Lower lobe of right lung (tissue), 2 donors: ENCODE data around the gene MYLK4. TPM values are rescaled to one million over a fixed set of nuclear protein-coding genes. Genes with fewer than 3 reads are reported as not detected.

Experiments
- ATAC-seq, 2 donors: fragments of 200-7000 bp; cut with Tn5 transposase; one replicate each; pipeline ENCODE4 v1.9.1; 2020 to 2022; ENCODE audit warnings: mild to moderate bottlenecking in 2 of 2, moderate library complexity in 2 of 2
- DNase-seq: peaks from one replicate; pipeline ENCODE4 v3.0.0-alpha.2; 2020
- H3K27ac ChIP-seq: fragments of 200-600 bp; one replicate; pipeline ENCODE4 v1.8.0; 2022
- H3K27me3 ChIP-seq: fragments of 200-600 bp; one replicate; pipeline ENCODE4 v1.8.0; 2022; ENCODE audit warnings: low read depth
- H3K36me3 ChIP-seq: fragments of 200-600 bp; one replicate; pipeline ENCODE4 v1.8.0; 2022; ENCODE audit warnings: mild to moderate bottlenecking
- H3K4me1 ChIP-seq: fragments of 200-600 bp; one replicate; pipeline ENCODE4 v1.8.0; 2022
- H3K4me3 ChIP-seq: fragments of 200-600 bp; one replicate; pipeline ENCODE4 v1.8.0; 2022; ENCODE audit warnings: mild to moderate bottlenecking
- H3K9me3 ChIP-seq: fragments of 200-600 bp; one replicate; pipeline ENCODE4 v1.8.0; 2022
- intact Hi-C: fragments of 100-400 bp; cut with DNase I; formaldehyde crosslinking; loops from one replicate; pipeline ENCODE4 v1.11.0; 2022
- total RNA-seq: library from RNA; stranded (reverse); fragmentation: NEBNext Ultra II Directional; extraction: Animal tissue kit (Norgen Biotek cat#: 25700); gene quantifications from one replicate; pipeline ENCODE4 v1.2.1, GENCODE V29; 2021
- TF ChIP-seq, protein P1 (sequence below): fragments of 200-600 bp; IDR thresholded peaks from one replicate; pipeline ENCODE4 v1.8.0; 2022; ENCODE audit warnings: antibody characterized with exemption, mild to moderate bottlenecking
- donor health status: DM: no; HTN: yes; CAD: no; lungs with severe emphysema.

The MYLK4 gene
- total RNA-seq, 1 donor from 2014 or later = 0.56 TPM

DNA sequence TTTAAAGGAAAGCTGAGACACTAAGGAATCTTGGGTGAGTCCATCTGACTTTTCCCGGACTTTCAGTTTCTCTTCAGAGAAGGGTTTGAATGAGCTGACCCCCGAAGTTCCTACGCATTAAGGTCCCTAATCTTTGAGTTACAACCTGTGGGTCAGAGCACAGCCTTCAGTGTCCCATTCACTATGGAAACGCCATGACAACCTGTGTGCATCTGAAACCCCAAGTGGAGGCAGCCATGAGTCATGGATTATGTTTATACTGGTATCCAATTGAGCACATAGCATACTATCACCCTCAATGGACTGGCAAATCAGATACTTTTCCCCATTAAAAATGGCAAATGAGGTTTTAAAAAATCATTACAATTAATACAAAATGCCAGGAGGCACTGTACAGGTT is 11.4 kb downstream of the MYLK4 start:
- Histone ChIP-seq H3K36me3 (no peaks in the 10 kb centered on the region), H3K27ac (no peak overlapping the region), H3K27me3 (no peaks in the 10 kb centered on the region), H3K4me1 (no peaks in the 10 kb centered on the region), H3K4me3 (no peak overlapping the region), H3K9me3 (no peaks in the 10 kb centered on the region)
- intact Hi-C loops = no loop called here
- ATAC-seq = no peak
- no peak for DNase-seq
- TF ChIP-seq, protein P1, sequence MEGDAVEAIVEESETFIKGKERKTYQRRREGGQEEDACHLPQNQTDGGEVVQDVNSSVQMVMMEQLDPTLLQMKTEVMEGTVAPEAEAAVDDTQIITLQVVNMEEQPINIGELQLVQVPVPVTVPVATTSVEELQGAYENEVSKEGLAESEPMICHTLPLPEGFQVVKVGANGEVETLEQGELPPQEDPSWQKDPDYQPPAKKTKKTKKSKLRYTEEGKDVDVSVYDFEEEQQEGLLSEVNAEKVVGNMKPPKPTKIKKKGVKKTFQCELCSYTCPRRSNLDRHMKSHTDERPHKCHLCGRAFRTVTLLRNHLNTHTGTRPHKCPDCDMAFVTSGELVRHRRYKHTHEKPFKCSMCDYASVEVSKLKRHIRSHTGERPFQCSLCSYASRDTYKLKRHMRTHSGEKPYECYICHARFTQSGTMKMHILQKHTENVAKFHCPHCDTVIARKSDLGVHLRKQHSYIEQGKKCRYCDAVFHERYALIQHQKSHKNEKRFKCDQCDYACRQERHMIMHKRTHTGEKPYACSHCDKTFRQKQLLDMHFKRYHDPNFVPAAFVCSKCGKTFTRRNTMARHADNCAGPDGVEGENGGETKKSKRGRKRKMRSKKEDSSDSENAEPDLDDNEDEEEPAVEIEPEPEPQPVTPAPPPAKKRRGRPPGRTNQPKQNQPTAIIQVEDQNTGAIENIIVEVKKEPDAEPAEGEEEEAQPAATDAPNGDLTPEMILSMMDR = no peak

- peak in 1 of 2 donors; percentile 53 for ATAC-seq
- Histone ChIP-seq H3K27ac (no peak overlapping the region), H3K36me3 (no peaks in the 10 kb centered on the region)
These were observed 12.2 kb downstream of the MYLK4 start for GRCh38 chr6:2738373-2738979.

GRCh38 chr6:2737885-2738284 is 12.8 kb downstream of the MYLK4 start:
- H3K4me1 ChIP-seq = peaks cover 9% of the 10 kb centered on the region
- ATAC-seq = no peak
- H3K27me3 ChIP-seq = no peaks in the 10 kb centered on the region
- H3K36me3 ChIP-seq = no peaks in the 10 kb centered on the region
- TF ChIP-seq, protein P1 = no peak
- H3K4me3 ChIP-seq = no peak overlapping the region
- no peak for DNase-seq
- no peaks in the 10 kb centered on the region for H3K9me3 ChIP-seq
- intact Hi-C loops = no loop called here
- no peak overlapping the region for H3K27ac ChIP-seq

More at GRCh38 chr6:2738373-2738979, 12.2 kb downstream of the MYLK4 start:
- Histone ChIP-seq H3K4me3 (no peak overlapping the region), H3K4me1 (peaks cover 3% of the 10 kb centered on the region), H3K9me3 (no peaks in the 10 kb centered on the region), H3K27me3 (no peaks in the 10 kb centered on the region)
- intact Hi-C loops = no loop called here
- no peak for DNase-seq
- TF ChIP-seq, protein P1 = peak; percentile 55

- no peak for DNase-seq
- H3K4me3 ChIP-seq = no peak overlapping the region
- ATAC-seq = no peak
- H3K9me3 ChIP-seq = no peaks in the 10 kb centered on the region
- no peak overlapping the region for H3K27ac ChIP-seq
- intact Hi-C loops = no loop called here
- no peaks in the 10 kb centered on the region for H3K27me3 ChIP-seq
- H3K36me3 ChIP-seq = no peaks in the 10 kb centered on the region
- H3K4me1 ChIP-seq = peaks cover 17% of the 10 kb centered on the region
- TF ChIP-seq, protein P1 = no peak
These were observed 16.1 kb downstream of the MYLK4 start for GRCh38 chr6:2734488-2735166.

- DNase-seq (no peak), ATAC-seq (no peak)
- no peak overlapping the region for H3K4me3 ChIP-seq
- no peaks in the 10 kb centered on the region for H3K27me3 ChIP-seq
- peak overlapping the region; percentile 51 for H3K27ac ChIP-seq
- H3K4me1 ChIP-seq = peaks cover 17% of the 10 kb centered on the region
- H3K36me3 ChIP-seq = no peaks in the 10 kb centered on the region
- no peaks in the 10 kb centered on the region for H3K9me3 ChIP-seq
- TF ChIP-seq, protein P1 = no peak
- intact Hi-C loops = no loop called here
These were observed 16.8 kb downstream of the MYLK4 start for GRCh38 chr6:2733736-2734480.
